Measurements from ENCODE around the gene UGT1A9. TPM values are rescaled to one million over a fixed set of nuclear protein-coding genes. Genes with fewer than 3 reads are reported as not detected.
"Not testable (repeated sequence)": the region's sequence is repeated elsewhere in the genome, so short reads cannot be mapped to it uniquely, and the experiment has no call there.

Gene UGT1A9
- total RNA-seq, 1 donor from 2014 or later: not detected

- H3K9me3 ChIP-seq: no peaks in the 10 kb centered on the region
- ATAC-seq (no peak), DNase-seq (no peak)
- intact Hi-C loops (cut with DNase I): no loop called here
- no peak overlapping the region for H3K27ac ChIP-seq
- no peaks in the 10 kb centered on the region for H3K36me3 ChIP-seq
- H3K4me1 ChIP-seq: peaks cover 9% of the 10 kb centered on the region
- H3K4me3 ChIP-seq: no peak overlapping the region
- no peaks in the 10 kb centered on the region for H3K27me3 ChIP-seq (ENCODE audit: low read depth)
- TF ChIP-seq CTCF (IDR thresholded peaks at IDR 0.05): no peak
Observed at GRCh38 chr2:233713262-233713615, 41.5 kb downstream of the UGT1A9 start.

GRCh38 chr2:233714121-233714520 lies 42.4 kb downstream of the UGT1A9 start:
- no peak for TF ChIP-seq CTCF (IDR thresholded peaks at IDR 0.05)
- Histone ChIP-seq H3K27ac (no peak overlapping the region), H3K4me3 (no peak overlapping the region), H3K36me3 (no peaks in the 10 kb centered on the region), H3K4me1 (peaks cover 9% of the 10 kb centered on the region), H3K27me3 (ENCODE audit: low read depth) (no peaks in the 10 kb centered on the region), H3K9me3 (no peaks in the 10 kb centered on the region)
- intact Hi-C loops (cut with DNase I): no loop called here
- DNase-seq (no peak), ATAC-seq (no peak)

GRCh38 chr2:233718552-233718951 lies 46.9 kb downstream of the UGT1A9 start, which contains the start of gene UGT1A4:
UGT1A4 (plus strand) TSS chr2:233718736; CDS start chr2:233718821, 85 bp downstream.
- TF ChIP-seq CTCF (IDR thresholded peaks at IDR 0.05): no peak
- Histone ChIP-seq H3K27me3 (ENCODE audit: low read depth) (no peaks in the 10 kb centered on the region), H3K4me3 (no peak within 1 kb of the TSS), H3K27ac (no peak within 1 kb of the TSS), H3K4me1 (no peaks in the 10 kb centered on the region), H3K36me3 (no peaks in the 10 kb centered on the region), H3K9me3 (no peaks in the 10 kb centered on the region)
- DNase-seq (no peak), ATAC-seq (no peak)
- intact Hi-C loops (cut with DNase I): no loop called here

- H3K9me3 ChIP-seq: no peaks in the 10 kb centered on the region
- no peak for TF ChIP-seq CTCF (IDR thresholded peaks at IDR 0.05)
- intact Hi-C loops (cut with DNase I): no loop called here
- H3K4me1 ChIP-seq: no peaks in the 10 kb centered on the region
- H3K27me3 ChIP-seq (ENCODE audit: low read depth): no peaks in the 10 kb centered on the region
- no peak within 1 kb of the TSS for H3K27ac ChIP-seq
- H3K4me3 ChIP-seq: no peak within 1 kb of the TSS
- ATAC-seq (peak in 1 of 2 donors; percentile 21), DNase-seq (no peak)
- H3K36me3 ChIP-seq: no peaks in the 10 kb centered on the region
Observed at GRCh38 chr2:233728723-233729301, 57.1 kb downstream of the UGT1A9 start, which contains the start of gene UGT1A3. UGT1A3 (plus strand) TSS chr2:233729042; CDS start chr2:233729127, 85 bp downstream.

- DNase-seq; H3K27ac ChIP-seq; H3K36me3 ChIP-seq; intact Hi-C loops (cut with DNase I); H3K4me3 ChIP-seq; H3K27me3 ChIP-seq (ENCODE audit: low read depth); ATAC-seq; H3K4me1 ChIP-seq; H3K9me3 ChIP-seq: not testable (repeated sequence)
Observed at GRCh38 chr2:233736868-233737653, 65.4 kb downstream of the UGT1A9 start.

GRCh38 chr2:233740870-233741269 lies 69.2 kb downstream of the UGT1A9 start:
- ATAC-seq: no peak
- Histone ChIP-seq H3K27ac (no peak overlapping the region), H3K9me3 (no peaks in the 10 kb centered on the region), H3K4me1 (no peaks in the 10 kb centered on the region), H3K4me3 (no peak overlapping the region), H3K36me3 (no peaks in the 10 kb centered on the region), H3K27me3 (ENCODE audit: low read depth) (no peaks in the 10 kb centered on the region)
- intact Hi-C loops (cut with DNase I): no loop called here
- DNase-seq: no peak
- no peak for TF ChIP-seq CTCF (IDR thresholded peaks at IDR 0.05)

Measured in lower lobe of right lung (tissue), 2 donors.